Aorta (tissue), 5 donors: ENCODE data around the gene KLHL21. TPM values are rescaled to one million over a fixed set of nuclear protein-coding genes. Genes with fewer than 3 reads are reported as not detected.
"Not testable (repeated sequence)": the region's sequence is repeated elsewhere in the genome, so short reads cannot be mapped to it uniquely, and the experiment has no call there.

Experiments used
- ATAC-seq: fragments of 200-7000 bp; cut with Tn5 transposase; one replicate; pipeline ENCODE4 v1.9.1; 2022; ENCODE audit warnings: moderate library complexity; ENCODE audit not compliant: low FRiP score
- DNase-seq, 2 donors: peaks; one replicate each; pipeline ENCODE4 v3.0.0-alpha.2; 2020
- H3K27ac ChIP-seq, 2 donors: one replicate each; pipeline ENCODE4 v1.5.1; 2013; ENCODE audit warnings: low read length in 2 of 2, mild to moderate bottlenecking in 2 of 2, moderate library complexity in 2 of 2, control low read depth in 1 of 2, inconsistent platforms in 1 of 2, low read depth in 1 of 2
- H3K27me3 ChIP-seq, 2 donors: one replicate each; pipeline ENCODE4 v1.6.1; 2013; ENCODE audit warnings: control low read depth in 1 of 2, low read length in 1 of 2, mild to moderate bottlenecking in 1 of 2, moderate library complexity in 1 of 2; ENCODE audit not compliant: insufficient read depth in 2 of 2, control insufficient read depth in 1 of 2
- H3K36me3 ChIP-seq, 2 donors: one replicate each; pipeline ENCODE4 v1.6.1; 2013; ENCODE audit warnings: control low read depth in 1 of 2, low read length in 1 of 2, mild to moderate bottlenecking in 1 of 2; ENCODE audit not compliant: insufficient read depth in 2 of 2, control insufficient read depth in 1 of 2
- H3K4me1 ChIP-seq, 2 donors: one replicate each; pipeline ENCODE4 v1.6.1; 2013; ENCODE audit warnings: low read length in 2 of 2, control low read depth in 1 of 2, mild to moderate bottlenecking in 1 of 2, moderate library complexity in 1 of 2; ENCODE audit not compliant: insufficient read depth in 2 of 2, control insufficient read depth in 1 of 2
- H3K4me3 ChIP-seq, 2 donors: one replicate each; pipeline ENCODE4 v1.5.1; 2013; ENCODE audit warnings: low read length in 2 of 2, control low read depth in 1 of 2, mild to moderate bottlenecking in 1 of 2
- H3K9me3 ChIP-seq: one replicate; pipeline ENCODE4 v1.6.1; 2013; ENCODE audit warnings: mild to moderate bottlenecking, low read length; ENCODE audit not compliant: control insufficient read depth
- WGBS, 2 donors: extraction: QIAGEN DNeasy Blood & Tissue Kit; methylation state at CpG; one replicate each; pipeline ENCODE4 v1.1.7; 2013; 5-methylcytosine and 5-hydroxymethylcytosine counted together
- intact Hi-C, 2 donors: fragments of 100-400 bp; cut with DNase I; formaldehyde crosslinking; loops; one replicate each; pipeline versions ENCODE4 v1.14.2 to v1.15.0; 2022
- long read RNA-seq, 2 donors: library from polyadenylated mRNA; unstranded; transcript quantifications; one replicate each; pipeline ENCODE4 v2.0.0, GENCODE V29; 2020 to 2021
- polyA plus RNA-seq, 2 donors: library from polyadenylated mRNA; stranded (reverse); fragments of 200-250 nt; gene quantifications; one replicate each; pipeline ENCODE4 v1.2.3, GENCODE V29; 2013
- total RNA-seq, 2 donors: library from RNA; stranded (reverse); fragmentation: NEBNext Ultra II Directional; extraction: Animal tissue kit (Norgen Biotek cat#: 25700); gene quantifications; one replicate each; pipeline ENCODE4 v1.2.1, GENCODE V29; 2021
- donor health status: healthy with polysubstance abuse.
- donor health status: Bipolar disorder and iron deficiency.
- donor health status: DM: no; HTN: no; CAD: no.
- donor health status: DM: no; HTN: no; CAD: no.
- donor health status: DM: yes; HTN: yes; CAD: no.

The KLHL21 gene, protein sequence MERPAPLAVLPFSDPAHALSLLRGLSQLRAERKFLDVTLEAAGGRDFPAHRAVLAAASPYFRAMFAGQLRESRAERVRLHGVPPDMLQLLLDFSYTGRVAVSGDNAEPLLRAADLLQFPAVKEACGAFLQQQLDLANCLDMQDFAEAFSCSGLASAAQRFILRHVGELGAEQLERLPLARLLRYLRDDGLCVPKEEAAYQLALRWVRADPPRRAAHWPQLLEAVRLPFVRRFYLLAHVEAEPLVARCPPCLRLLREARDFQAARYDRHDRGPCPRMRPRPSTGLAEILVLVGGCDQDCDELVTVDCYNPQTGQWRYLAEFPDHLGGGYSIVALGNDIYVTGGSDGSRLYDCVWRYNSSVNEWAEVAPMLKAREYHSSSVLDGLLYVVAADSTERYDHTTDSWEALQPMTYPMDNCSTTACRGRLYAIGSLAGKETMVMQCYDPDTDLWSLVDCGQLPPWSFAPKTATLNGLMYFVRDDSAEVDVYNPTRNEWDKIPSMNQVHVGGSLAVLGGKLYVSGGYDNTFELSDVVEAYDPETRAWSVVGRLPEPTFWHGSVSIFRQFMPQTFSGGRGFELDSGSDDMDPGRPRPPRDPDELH
- 10 to 100 TPM; 37.5 to 38.3 TPM for total RNA-seq
- 10 to 100 TPM; 10.8 to 38.0 TPM for polyA plus RNA-seq
- long read RNA-seq, donor 1, full-length matches to known transcripts: 9 of 57 reads
- long read RNA-seq, donor 1, partial matches to known transcripts: 2 of 57 reads
- long read RNA-seq, donor 1, other reads (novel, unspliced or antisense): 46 of 57 reads
- long read RNA-seq, donor 2, full-length matches to known transcripts: 28 of 65 reads
- long read RNA-seq, donor 2, partial matches to known transcripts: 5 of 65 reads
- long read RNA-seq, donor 2, other reads (novel, unspliced or antisense): 32 of 65 reads

DNA sequence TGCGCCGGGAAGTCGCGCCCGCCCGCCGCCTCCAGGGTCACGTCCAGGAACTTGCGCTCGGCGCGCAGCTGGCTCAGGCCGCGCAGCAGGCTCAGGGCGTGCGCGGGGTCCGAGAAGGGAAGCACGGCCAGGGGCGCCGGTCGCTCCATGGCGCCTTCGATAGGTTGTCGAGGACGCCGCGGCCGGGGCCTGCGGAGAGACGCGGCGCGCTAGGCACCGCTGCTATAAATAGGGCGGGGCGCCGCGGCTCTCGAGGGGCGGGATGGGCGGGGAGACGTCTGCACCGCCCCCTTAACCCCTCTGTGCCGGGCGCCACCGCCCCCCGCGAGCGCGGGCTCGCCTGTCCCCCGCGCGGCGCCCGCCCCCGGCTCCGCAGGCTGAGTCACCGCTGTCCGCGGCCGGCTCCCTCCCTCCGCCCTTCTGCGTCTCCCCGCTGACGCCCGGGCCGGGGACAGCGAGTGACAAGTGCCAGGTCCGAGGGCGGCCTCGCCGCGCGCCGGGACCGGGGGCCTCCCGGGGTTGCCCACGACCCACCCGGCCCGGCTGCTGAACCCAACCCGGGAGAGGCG lies at the start of gene KLHL21:
Gene KLHL21, minus strand, starts transcription at position 201 of the 569 bp plus-strand sequence. Its CDS starts 52 bp downstream, at position 149.
- peak within 1 kb of the TSS; percentile 97 to 100 for H3K27ac ChIP-seq
- DNase-seq (peak; percentile 95 to 97), ATAC-seq (peak; percentile 89)
- WGBS, 2 donors: 0% methylated on average over 39 to 84 of the region's 84 CpGs
- intact Hi-C loops: loop anchor here in 1 of 2 donors (1.0 to 10.0 kb wide), 2 partner anchors 11 to 182 kb away; partner anchors contain the start of genes CAMTA1 and PHF13
- H3K4me3 ChIP-seq: peak within 1 kb of the TSS; percentile 57 to 70
- H3K4me1 ChIP-seq: no peaks in the 10 kb centered on the region
- peaks cover 0 to 2% of the 10 kb centered on the region in 2 donors for H3K36me3 ChIP-seq
- H3K27me3 ChIP-seq: peaks cover 0 to 2% of the 10 kb centered on the region in 2 donors
- H3K9me3 ChIP-seq: no peaks in the 10 kb centered on the region

DNA sequence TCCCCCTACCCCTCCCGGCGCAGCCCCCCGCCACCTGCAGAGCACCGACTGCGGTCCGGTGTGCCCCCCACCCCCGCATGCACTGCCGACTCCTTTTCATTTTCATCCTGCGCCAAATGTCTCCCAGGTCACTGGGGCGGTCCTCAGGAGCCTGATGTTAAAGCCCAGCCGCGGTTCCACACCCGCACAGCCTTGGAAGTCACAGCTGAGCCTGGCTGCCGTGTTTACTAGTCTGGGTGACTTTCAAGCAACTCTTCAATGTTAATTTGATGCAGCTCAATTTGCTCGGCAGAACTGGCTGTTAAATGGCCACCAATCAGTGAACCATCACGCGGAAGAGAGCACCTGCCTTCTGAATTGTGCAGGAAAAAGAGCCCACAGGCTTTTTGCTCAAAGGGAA lies 49.2 kb upstream of the KLHL21 start:
- no peak for DNase-seq
- H3K27ac ChIP-seq: no peak overlapping the region
- intact Hi-C loops: no loop called here
- no peak overlapping the region for H3K4me3 ChIP-seq
- 91 to 94% methylated on average over 17 of the region's 17 CpGs for WGBS, 2 donors
- no peaks in the 10 kb centered on the region for H3K27me3 ChIP-seq
- H3K36me3 ChIP-seq: peaks cover 0 to 7% of the 10 kb centered on the region in 2 donors
- H3K4me1 ChIP-seq: no peaks in the 10 kb centered on the region
- ATAC-seq: no peak
- H3K9me3 ChIP-seq: no peaks in the 10 kb centered on the region

GRCh38 chr1:6648556-6648955 lies 45.9 kb upstream of the KLHL21 start:
- Histone ChIP-seq H3K4me1 (no peaks in the 10 kb centered on the region), H3K9me3 (no peaks in the 10 kb centered on the region), H3K27me3 (no peaks in the 10 kb centered on the region), H3K36me3 (peaks cover 0 to 4% of the 10 kb centered on the region in 2 donors), H3K4me3 (no peak overlapping the region), H3K27ac (no peak overlapping the region)
- 88 to 91% methylated on average over 6 of the region's 6 CpGs for WGBS, 2 donors
- intact Hi-C loops: loop anchor here in 1 of 2 donors (5.0 to 10.0 kb wide), 2 partner anchors 94 to 161 kb away; partner anchors contain the start of genes NOL9 and TAS1R1
- DNase-seq (no peak), ATAC-seq (no peak)

DNA sequence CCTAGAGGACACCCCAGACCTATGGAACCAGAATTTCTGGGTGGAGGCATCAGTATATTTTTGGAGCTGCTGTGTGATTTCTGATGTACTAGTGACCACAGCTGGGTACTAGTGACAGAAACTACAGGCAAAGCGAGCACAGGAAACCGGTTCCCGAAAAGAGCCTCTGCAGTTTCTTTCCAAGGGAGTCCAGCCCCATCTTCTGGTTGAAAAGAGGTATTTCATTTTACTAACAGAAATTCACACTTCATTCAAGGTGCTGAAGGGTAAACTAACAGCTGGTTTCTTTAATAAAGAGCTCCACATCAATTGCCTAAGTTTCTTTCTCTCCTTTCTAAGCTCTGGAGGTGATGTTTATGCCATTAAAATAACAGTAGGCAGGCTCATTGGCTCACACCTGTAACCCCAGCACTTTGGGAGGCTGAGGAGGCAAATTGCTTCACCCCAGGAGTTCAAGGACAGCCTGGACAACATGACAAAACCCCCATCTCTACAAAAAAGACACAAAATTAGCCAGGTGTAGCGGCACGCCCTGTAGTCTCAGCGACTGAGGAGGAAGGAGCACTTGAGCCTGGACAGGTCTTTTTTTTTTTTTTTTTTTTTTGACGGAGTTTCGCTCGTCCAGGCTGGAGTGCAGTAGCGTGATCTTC lies 44.0 kb upstream of the KLHL21 start:
- ATAC-seq: peak; percentile 72
- intact Hi-C loops: loop anchor here (2.0 to 10.0 kb wide), 3 partner anchors 92 to 159 kb away; partner anchors contain the start of genes NOL9 (in 2 of the 2) and TAS1R1 (in 2 of the 2)
- H3K27me3 ChIP-seq: no peaks in the 10 kb centered on the region
- WGBS, 2 donors: 49 to 50% methylated on average over 9 to 10 of the region's 10 CpGs
- no peak overlapping the region for H3K4me3 ChIP-seq
- no peaks in the 10 kb centered on the region for H3K9me3 ChIP-seq
- no peak for DNase-seq
- H3K4me1 ChIP-seq: no peaks in the 10 kb centered on the region
- H3K36me3 ChIP-seq: no peaks in the 10 kb centered on the region
- H3K27ac ChIP-seq: no peak overlapping the region

DNA sequence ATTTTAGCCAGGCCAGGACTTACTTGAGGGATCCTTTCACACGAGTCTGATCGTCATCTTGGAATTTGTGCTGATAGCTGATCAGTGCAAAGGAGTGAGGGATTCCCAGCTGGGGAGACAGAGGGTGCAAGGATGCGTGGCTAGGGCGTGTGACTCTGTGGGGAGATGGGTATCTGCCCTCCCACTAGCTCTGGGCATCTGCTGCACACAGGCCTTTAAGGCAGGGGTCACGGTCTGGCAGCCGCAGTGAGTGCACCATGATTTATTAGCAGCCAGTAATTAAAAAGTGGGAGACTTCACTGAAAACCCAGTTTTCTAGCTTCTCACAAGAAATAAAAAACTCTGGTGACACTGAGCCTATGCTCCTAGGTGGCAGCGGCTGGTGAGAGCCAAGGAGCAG lies 42.3 kb upstream of the KLHL21 start:
- no peaks in the 10 kb centered on the region for H3K4me1 ChIP-seq
- no peaks in the 10 kb centered on the region for H3K27me3 ChIP-seq
- H3K4me3 ChIP-seq: no peak overlapping the region
- no peak for ATAC-seq
- intact Hi-C loops: loop anchor here (2.0 to 10.0 kb wide), 3 partner anchors 90 to 158 kb away; partner anchors contain the start of genes NOL9 (in 1 of the 2) and TAS1R1 (in 1 of the 2)
- H3K27ac ChIP-seq: no peak overlapping the region
- H3K36me3 ChIP-seq: no peaks in the 10 kb centered on the region
- peak in 1 of 2 donors; percentile 3 for DNase-seq
- WGBS, 2 donors: 92% methylated on average over 7 of the region's 7 CpGs
- no peaks in the 10 kb centered on the region for H3K9me3 ChIP-seq

DNA sequence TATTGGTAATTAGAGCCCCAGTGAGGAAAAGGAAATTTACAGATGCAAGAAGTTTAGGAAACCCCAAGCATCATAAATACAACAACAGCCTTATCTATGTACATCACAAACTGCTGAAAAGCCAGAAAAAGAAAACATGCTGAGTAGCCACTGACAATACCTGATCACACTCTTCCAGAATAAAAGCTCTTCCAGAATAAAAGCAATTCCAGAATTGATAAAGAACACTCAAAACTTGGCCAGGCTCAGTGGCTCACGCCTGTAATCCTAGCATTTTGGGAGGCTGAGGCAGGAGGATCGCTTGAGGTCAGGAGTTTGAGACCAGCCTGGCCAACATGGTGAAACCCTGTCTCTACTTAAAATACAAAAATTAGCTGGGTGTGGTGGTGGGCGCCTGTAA lies 38.2 kb upstream of the KLHL21 start:
- not testable (repeated sequence) for H3K27me3 ChIP-seq, DNase-seq, H3K27ac ChIP-seq, H3K36me3 ChIP-seq, H3K9me3 ChIP-seq, H3K4me3 ChIP-seq, ATAC-seq, H3K4me1 ChIP-seq
- 88 to 98% methylated on average over 3 of the region's 3 CpGs for WGBS, 2 donors
- intact Hi-C loops: loop anchor here in 1 of 2 donors (10.0 kb wide), 1 partner anchor 86 kb away; the partner anchor contains the start of genes NOL9 and TAS1R1

DNA sequence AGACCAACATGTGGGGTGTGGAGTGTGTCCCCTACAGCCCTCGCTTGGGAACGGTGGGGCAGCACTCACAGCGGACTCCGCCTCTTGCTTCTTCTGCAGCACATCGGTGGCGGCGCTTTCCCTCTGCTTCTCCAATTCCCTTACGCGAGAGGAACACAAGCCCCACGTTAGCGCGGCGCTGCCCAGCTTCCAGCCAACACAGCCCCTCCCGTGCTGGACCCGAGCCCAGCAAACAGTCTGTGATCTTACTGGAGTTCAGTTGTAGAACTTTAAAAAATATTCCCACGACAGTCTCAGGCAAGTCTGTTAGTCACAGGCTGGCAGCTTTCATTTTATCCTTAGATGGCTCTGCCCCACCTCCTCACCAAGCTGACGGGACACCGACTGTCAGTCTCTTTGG lies 35.6 kb upstream of the KLHL21 start:
- Histone ChIP-seq H3K9me3 (no peaks in the 10 kb centered on the region), H3K4me1 (no peaks in the 10 kb centered on the region), H3K27me3 (no peaks in the 10 kb centered on the region), H3K36me3 (peaks cover 0 to 2% of the 10 kb centered on the region in 2 donors), H3K4me3 (no peak overlapping the region), H3K27ac (peak overlapping the region in 1 of 2 donors; percentile 7)
- DNase-seq (peak; percentile 94 to 97), ATAC-seq (peak; percentile 88)
- 9 to 16% methylated on average over 18 of the region's 18 CpGs for WGBS, 2 donors
- intact Hi-C loops: no loop called here

DNA sequence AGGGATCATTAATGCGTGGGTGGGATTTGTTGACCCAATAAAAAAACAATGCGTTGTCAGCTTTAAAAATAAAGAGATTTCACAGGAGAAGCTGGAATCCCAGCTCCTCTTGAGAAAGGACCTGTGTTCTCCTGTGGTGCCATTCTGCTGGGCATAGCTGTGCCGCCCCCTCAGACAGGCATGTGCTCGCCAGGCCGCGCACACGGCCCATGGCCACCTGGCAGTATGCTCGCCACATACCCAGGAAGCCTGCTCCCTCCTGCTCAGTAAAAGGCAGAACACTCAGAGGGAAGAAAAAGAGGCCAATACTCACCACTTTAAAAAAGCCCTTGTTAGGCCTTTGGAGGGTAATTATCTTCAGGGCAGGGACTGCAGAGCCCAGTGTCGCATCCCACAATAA lies 35.1 kb upstream of the KLHL21 start:
- intact Hi-C loops: no loop called here
- H3K4me1 ChIP-seq: no peaks in the 10 kb centered on the region
- peaks cover 0 to 3% of the 10 kb centered on the region in 2 donors for H3K36me3 ChIP-seq
- H3K4me3 ChIP-seq: no peak overlapping the region
- H3K9me3 ChIP-seq: no peaks in the 10 kb centered on the region
- no peaks in the 10 kb centered on the region for H3K27me3 ChIP-seq
- H3K27ac ChIP-seq: peak overlapping the region in 1 of 2 donors; percentile 7
- no peak for DNase-seq
- 62% methylated on average over 9 of the region's 9 CpGs for WGBS, 2 donors
- ATAC-seq: peak; percentile 23
